ENCODE measurements around the gene IQGAP1.
A peak's percentile ranks its signal among the peaks of the same experiment; 100 is the strongest.
"Not testable (repeated sequence)": the region's sequence is repeated elsewhere in the genome, so short reads cannot be mapped to it uniquely, and the experiment has no call there.

Gene IQGAP1, protein sequence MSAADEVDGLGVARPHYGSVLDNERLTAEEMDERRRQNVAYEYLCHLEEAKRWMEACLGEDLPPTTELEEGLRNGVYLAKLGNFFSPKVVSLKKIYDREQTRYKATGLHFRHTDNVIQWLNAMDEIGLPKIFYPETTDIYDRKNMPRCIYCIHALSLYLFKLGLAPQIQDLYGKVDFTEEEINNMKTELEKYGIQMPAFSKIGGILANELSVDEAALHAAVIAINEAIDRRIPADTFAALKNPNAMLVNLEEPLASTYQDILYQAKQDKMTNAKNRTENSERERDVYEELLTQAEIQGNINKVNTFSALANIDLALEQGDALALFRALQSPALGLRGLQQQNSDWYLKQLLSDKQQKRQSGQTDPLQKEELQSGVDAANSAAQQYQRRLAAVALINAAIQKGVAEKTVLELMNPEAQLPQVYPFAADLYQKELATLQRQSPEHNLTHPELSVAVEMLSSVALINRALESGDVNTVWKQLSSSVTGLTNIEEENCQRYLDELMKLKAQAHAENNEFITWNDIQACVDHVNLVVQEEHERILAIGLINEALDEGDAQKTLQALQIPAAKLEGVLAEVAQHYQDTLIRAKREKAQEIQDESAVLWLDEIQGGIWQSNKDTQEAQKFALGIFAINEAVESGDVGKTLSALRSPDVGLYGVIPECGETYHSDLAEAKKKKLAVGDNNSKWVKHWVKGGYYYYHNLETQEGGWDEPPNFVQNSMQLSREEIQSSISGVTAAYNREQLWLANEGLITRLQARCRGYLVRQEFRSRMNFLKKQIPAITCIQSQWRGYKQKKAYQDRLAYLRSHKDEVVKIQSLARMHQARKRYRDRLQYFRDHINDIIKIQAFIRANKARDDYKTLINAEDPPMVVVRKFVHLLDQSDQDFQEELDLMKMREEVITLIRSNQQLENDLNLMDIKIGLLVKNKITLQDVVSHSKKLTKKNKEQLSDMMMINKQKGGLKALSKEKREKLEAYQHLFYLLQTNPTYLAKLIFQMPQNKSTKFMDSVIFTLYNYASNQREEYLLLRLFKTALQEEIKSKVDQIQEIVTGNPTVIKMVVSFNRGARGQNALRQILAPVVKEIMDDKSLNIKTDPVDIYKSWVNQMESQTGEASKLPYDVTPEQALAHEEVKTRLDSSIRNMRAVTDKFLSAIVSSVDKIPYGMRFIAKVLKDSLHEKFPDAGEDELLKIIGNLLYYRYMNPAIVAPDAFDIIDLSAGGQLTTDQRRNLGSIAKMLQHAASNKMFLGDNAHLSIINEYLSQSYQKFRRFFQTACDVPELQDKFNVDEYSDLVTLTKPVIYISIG (N-terminal part only)

DNA sequence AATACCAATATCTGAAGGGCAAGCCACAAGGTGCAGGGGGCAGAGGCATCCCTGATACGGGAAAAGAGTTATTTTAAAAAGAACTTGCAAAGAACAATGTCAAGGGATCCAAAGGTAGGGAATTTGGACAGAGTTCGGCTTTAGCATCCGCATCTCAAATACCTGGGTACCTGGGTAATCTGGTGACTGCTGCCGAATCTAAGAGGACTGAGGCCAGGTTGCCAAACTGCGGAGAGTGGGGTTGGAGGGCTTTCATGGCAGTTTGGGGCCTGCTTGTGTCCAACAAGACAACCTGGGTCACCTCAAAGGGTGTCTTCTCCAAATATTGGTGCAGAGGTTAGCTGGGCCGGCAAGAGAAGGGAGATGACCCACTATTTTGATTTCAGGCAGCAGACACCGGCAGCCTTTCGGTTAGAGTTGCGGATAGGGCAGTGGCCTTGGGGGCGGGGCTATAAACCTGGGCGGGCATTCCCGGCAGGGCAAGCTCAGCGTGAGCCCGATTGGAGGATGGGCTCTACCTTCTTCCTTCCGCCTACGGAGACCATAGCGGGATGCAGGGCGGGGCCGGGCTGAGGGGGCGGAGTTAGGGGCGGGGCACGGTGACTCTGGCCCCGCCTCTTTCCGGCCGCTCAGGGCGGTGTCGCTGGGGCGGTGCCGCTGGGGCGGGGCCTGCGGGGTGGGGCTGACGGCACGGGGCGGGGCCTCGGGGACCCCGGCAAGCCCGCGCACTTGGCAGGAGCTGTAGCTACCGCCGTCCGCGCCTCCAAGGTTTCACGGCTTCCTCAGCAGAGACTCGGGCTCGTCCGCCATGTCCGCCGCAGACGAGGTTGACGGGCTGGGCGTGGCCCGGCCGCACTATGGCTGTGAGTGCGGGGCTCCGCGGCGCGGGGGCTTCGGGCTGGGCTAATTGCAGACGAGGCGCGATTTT is at the start of gene IQGAP1:
Gene IQGAP1, plus strand, starts transcription at position 709 of the 928 bp plus-strand sequence. Its CDS starts 100 bp downstream, at position 809.
- DNase-seq, result peak; percentile 95

DNA sequence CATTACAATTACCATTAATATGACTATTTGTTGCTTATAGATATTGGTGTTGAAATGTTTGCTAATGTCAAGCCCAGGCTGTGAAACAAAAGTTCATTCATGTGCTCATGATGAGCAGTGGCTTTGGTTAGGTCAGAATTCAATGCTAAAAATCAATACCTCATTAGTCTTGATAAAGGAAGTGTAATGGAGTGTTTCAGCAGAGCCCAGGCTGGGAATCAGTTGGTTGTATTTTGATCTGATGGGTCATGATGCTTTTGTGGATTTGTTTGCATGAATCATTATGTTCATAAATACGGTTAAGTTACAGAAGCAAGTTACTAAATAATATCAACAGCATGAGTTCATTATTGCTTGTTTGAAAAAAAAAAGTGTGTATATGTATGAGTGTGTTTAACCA is 49.5 kb upstream of the IQGAP1 start:
- no peak for DNase-seq

DNA sequence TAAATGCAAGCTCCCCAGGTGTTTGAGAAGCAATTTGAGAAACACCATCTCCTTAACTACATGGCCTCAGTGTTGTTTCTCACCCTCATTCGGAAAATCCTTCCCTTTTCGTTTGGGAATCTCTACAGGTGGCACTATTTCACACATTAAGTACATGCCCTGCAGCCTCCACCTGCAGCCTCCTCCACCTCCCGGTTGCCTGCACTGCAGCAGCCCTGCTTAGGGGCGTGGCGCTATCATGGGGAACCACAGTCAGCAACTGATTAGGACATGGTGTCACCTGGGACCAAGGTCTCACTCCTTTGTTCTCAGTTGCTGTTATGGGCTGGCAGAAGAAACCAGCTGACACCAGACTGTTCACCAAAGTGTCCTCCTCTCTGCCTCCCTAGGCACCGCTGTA is 47.7 kb upstream of the IQGAP1 start:
- no peak for DNase-seq

DNA sequence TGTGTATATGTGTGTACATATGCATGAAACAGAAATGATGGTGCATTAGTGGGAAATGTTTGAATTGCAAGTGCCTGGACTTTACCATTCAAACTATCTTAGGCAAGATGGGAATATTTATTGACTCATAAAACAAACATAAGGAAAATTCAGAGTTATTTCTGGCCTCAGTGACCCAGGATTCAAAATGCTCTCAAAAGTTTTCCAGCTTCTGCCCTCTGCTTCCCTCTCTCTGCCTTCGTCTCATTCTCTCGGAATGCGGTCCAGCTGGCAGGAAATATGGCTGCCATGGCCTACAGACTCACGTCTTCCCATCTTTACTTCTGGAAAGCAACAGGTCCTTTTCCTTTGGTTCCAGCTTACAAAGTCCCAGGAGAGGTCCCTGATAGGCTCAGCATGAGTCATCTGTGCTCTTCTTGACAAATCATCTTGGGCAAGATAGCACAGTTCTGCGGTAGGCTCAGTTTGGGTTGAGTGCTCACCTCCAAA is 44.7 kb upstream of the IQGAP1 start:
- no peak for DNase-seq

DNA sequence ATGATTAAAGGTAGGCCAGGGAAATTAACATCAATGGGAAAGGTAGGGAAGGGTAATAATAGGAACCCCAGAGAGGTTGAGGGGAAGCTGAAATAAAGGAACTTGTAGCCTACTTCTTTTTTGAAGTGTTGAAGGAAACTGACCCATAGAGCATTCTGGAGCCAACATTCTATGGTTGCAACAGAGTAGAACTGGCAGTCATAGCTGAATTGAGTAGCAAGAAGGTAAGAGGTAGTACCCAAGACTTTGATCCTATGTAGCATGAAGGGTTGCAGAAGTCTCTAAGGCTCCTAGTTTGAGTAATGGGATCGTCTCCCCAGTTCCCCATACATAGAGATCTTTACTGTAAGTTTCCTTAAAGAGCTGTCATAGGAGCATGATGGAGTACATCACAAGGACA is 43.4 kb upstream of the IQGAP1 start:
- DNase-seq, result no peak

DNA sequence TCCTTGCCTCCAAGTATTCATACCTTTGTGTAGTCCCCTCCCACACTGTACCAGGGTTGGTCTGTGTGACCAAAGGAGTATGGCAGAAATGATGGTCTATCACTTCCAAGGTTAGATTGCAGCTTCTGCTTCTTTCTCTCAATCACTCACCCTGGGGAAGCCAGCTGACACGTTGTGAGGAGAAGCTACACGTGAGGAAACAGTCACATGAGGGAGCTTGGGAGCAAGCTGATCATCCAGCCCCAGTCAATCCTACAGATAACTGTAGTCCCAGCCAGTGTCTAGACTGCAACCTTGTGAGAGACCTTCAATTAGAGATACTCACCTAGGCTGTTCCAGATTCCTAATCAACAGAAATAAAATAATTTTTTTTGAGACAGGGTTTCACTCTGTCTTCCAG is 42.2 kb upstream of the IQGAP1 start:
- DNase-seq, result no peak

DNA sequence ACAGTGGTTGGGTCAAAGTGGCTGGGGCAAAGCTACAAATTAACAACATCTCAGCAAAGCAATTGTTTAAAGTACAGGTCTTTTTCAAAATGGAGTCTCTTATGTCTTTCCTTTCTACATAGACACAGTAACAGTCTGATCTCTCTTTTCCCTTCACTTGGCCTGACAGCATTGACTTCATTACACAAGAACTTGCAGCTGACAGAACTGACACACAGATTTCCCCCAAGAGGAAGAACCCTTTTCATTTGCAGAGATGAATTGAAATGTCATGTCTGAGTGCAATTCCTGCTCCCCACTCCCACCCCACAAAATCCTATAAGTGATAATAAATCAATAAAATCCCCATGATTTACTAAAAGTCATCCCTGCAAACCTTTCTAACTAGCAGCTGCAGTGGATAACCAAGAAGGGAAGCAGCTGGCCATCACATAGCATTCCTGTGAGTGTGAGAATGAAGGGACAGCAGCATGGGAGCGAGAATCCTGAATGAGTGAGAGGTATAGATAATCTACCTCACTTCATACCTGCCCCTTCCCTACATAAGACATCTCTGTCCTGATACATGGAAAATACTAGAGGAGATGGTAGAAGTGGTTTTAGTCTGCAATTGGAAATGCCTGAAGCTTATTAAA is 40.5 kb upstream of the IQGAP1 start:
- DNase-seq, result not testable (repeated sequence)

DNA sequence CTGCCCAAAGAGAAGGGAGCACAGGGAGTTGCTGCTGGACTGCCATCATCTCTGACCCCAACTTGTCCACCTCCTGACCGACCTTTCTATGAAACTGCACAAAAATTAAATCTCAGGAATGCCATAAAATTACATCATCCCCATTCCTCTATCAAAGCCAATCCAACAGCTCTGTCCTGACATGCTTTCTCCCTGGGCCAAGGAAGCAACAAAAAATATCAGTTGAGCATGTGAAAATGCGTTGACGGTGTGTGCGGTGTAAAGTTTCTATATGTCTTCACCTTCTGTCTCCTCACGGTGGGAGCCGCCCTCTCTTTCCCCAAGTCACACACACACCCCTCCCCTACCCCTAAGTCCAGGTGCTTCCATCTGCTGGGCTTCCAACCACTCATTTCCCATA is 39.6 kb upstream of the IQGAP1 start:
- no peak for DNase-seq

DNA sequence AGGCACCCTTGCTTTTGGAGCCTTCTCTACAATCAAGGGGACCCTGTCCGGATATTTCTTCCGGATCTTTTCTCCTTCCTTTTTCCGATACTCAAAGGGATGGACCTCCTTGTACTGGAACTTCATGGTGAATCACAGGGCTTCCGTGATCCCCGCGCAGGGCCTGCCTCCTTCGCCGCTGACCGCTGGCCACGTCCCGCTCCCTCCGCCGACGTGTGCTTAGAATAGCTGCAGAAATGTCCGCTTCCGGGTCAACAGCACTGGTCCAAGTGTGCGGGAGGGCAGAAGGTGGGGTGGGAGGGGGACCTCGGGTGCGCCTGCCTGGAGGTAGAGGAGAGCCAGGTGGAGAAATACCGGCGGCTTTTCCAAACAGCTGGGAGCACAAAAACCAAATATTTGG is 39.0 kb upstream of the IQGAP1 start:
- DNase-seq, result no peak

DNA sequence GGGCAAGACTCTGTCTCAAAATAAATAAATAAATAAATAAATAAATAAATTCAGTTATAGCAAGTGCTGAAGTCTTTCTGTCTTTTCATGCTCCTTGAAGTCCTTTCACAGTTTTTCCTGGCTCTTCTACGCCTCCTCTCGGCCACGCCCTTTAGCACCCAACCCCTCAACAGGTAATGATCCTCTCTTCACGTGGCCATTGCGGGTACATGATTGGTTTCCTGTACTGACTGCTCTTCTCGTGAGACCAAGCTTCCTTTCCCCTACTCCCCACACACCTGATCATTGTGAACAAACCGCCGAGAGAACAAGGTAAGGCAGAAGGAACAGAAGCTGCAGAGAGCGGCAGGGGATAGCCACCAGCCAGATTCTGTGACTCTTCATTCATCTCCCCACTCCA is 38.2 kb upstream of the IQGAP1 start:
- no peak for DNase-seq

DNA sequence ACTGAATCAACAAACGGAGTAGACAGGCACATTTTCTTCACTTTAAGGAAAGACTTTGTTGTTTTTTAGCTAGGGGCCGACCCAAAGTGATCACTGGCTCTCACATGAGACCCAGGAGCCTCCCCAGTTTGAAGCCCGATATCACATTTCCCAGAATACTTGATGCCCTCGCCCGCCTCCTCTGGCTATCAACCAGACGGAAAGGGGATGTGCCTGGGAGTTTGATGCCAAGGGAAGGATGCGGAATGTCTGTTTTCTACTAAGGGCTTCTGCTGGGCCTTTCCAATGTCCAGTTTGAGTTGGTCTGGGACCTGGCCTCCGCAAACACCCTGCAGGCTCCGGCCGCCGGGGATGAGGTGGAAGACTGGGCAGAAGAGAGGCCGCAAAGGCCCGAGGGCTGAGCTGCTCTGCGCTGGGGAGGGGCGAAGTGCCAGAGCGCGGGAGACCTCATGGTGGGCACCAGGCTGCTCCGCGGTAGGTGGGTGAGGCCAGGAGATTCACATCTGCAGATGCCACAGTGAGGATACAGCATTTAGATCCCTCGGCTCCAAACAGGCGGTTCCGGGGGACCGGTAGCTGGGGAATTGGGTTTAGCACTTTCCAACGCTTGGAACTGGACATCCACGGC is 36.4 kb upstream of the IQGAP1 start:
- no peak for DNase-seq

DNA sequence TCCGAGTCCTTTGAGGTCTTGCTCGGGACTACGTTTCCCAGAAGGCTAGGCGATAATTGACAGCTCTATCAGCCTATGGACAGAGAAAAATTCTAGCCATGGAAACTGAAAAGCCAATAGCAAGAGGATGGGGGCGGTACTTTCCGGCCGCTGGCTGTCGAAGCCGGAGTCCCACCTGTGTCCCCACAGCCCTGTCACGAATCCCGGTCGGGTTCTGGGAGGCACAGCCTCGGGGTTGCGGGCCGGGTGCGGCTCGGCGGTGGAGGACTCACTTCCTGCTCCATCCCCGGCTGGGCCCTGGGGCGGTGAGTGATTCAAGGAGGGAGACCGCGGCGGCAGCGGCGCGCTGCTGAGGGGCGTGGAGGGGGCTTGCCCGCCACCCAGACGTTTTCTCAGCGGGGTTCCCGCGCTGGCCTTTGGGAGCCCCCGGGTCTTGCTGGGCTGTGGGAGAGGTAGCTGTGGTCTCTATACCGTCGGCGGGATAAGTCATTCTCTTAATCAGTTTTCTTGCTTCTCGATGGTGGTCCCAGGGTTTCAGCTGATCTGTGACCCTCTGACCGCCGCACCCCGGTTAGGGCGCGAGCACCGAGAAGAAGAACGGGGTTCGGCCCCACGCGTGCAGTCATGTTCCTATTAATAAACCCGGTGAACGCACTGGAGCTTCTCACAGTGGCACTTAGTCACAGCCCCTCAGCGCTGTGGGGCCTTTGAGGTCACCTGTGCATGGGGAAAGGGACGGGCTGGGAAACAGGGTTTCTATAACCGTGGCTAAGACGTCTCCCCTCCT is 35.7 kb upstream of the IQGAP1 start, which contains the start of gene ZNF774:
Gene ZNF774, plus strand, starts transcription at position 178 of the 787 bp plus-strand sequence. CDS start 2,377 bp downstream, outside the sequence.
- peak; percentile 97 for DNase-seq

DNA sequence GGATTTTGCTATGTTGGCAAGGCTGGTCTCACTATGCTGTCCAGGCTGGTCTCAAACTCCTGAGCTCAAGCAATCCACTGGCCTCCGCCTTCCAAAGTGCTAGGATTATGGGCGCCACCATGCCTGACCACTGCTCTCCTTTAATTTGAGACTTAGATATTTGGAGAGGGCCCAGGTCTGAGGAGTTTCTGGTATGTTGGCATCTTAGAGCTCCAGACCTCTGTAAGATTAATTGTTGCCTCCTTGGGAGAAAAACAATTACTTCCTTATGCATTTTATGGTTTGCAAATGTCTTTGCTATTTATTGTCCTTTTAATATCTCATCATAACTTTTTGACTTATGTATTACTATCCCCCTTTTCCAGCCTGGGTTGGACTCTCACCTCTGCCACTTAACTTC is 33.1 kb upstream of the IQGAP1 start:
- no peak for DNase-seq

DNA sequence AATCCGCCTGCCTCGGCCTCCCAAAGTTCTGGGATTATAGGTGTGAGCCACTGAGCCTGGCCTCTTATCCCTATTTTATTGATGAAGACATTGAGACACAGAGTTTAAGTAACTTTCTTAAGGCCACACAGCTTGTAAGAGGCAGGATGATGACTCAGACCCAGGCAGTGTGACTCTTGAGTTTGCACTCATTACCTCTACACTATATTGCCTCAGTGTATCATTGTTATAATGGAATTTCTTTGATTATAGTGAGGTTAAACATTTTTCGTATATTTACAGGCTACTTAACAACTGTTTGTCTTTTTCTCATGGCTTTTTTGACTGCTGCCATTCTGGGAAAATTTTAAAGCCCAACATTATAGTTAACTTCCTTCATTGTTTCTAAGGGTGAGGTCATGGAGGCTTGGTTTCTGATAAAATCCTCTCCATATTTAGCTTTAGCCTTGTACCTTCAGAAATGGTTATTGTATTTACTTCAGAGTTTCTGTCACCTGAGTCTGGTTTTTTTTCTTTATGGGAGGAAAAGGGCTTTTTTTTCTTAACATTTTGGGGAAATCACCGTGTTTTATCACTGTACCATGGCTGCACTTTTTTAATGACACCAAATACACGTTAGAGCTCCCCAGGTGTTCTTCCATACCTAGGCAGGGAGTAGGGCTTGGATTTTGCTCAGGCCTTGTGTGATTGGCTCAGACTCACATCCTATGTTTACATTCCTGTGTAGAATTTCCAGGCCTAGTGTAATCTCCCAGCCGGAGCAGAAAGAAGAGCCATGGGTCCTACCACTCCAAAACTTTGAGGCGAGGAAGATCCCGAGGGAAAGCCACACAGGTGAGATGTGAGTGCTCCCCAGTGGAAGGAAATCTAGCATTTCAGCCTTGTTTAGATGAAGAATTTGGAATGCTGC is 29.7 kb upstream of the IQGAP1 start:
- DNase-seq, result no peak

DNA sequence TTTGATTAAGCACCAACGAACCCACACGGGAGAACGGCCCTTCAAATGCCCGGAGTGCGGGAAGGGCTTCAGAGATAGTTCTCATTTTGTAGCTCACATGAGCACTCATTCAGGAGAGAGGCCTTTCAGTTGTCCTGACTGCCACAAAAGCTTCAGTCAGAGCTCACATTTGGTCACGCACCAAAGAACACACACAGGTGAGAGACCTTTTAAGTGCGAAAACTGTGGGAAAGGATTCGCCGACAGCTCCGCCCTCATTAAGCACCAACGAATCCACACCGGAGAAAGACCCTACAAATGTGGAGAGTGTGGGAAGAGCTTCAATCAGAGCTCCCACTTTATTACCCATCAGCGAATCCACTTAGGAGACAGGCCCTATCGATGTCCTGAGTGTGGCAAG is 27.3 kb upstream of the IQGAP1 start:
- DNase-seq, result no peak

DNA sequence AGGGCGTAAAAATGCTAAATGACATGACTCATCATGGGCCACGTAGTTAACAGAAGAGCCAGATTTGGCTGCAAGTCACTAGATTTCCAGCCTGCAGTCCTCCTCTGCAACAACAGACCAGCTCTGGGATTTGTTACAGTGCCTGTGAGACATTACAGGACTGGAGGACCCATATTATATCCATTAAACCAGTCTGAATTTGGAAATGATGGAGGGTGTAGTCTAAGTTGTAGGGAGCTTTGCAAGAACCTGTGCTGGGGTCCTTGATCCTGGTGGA is 25.2 kb upstream of the IQGAP1 start:
- DNase-seq, result no peak

DNA sequence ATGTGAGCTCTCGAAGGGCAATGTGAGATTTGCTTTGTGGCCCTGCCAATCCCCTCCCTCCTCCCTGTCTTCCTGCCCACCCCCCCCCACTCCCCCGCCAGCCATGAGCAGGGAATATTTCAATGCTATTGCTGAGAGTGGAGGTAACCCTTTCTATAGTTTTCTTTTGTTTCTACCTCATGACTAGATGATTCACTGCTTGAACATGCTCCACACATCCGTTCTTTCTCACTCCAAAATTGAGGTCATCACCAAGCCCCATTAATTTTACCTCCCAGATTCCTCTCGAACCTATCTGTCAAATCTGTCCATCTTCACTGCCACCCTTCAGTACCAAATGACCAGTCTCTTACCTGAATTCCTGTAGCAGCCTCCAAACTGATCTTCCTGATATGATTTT is 23.8 kb upstream of the IQGAP1 start:
- DNase-seq, result no peak

DNA sequence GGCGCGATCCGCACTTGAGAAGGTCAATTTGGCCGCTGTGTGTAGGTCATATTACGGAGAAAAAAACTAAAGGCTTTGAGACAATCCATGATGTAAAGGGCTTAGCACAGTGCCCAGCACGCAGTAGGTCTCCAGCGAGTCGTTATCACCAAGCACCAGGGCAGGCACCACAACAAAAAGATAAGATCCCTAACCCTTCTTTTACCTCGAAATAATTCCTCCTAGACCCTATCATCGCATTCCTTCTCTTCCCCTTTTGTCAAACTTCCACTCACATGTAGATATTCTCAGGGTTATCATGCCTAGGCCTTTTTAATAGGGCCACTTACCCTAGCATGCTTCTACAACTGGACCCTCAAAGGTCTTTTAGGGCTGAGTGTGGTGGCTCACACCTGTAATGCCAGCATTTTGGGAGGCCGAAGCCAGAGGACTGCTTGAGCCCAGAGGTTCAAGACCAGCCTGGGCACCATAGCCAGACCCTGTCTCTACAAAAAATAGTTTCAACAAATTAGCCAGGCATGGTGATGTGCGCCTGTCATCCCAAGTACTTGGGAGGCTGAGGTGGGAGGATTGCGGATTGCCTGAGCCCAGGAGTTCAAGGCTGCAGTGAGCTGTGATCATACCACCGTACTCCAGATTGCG is 22.5 kb upstream of the IQGAP1 start:
- peak; percentile 36 for DNase-seq

Data from hematopoietic multipotent progenitor cell treated with erythropoietin and hydrocortisone succinate and interleukin-3 and kit ligand, for 8 days (in vitro differentiated cells).